Upper lobe of right lung (tissue), 1 donor: ENCODE measurements around the gene ZNF26. TPM values are rescaled to one million over a fixed set of nuclear protein-coding genes. Genes with fewer than 3 reads are reported as not detected.
"Not testable (repeated sequence)": the region's sequence is repeated elsewhere in the genome, so short reads cannot be mapped to it uniquely, and the experiment has no call there.

ENCODE experiments used
- ATAC-seq: fragments of 200-7000 bp; cut with Tn5 transposase; one replicate; pipeline ENCODE4 v1.9.1; 2020; ENCODE audit warnings: mild to moderate bottlenecking, moderate library complexity
- DNase-seq: peaks from one replicate; pipeline ENCODE4 v3.0.0-alpha.2; 2020
- H3K27ac ChIP-seq: fragments of 200-600 bp; one replicate; pipeline ENCODE4 v1.8.0; 2022
- H3K27me3 ChIP-seq: fragments of 200-600 bp; one replicate; pipeline ENCODE4 v1.8.0; 2022; ENCODE audit warnings: mild to moderate bottlenecking
- H3K36me3 ChIP-seq: fragments of 200-600 bp; one replicate; pipeline ENCODE4 v1.8.0; 2022
- H3K4me1 ChIP-seq: fragments of 200-600 bp; one replicate; pipeline ENCODE4 v1.8.0; 2022
- H3K4me3 ChIP-seq: fragments of 200-600 bp; one replicate; pipeline ENCODE4 v1.8.0; 2022; ENCODE audit warnings: mild to moderate bottlenecking
- H3K9me3 ChIP-seq: fragments of 200-600 bp; one replicate; pipeline ENCODE4 v1.8.0; 2022
- CTCF ChIP-seq: fragments of 200-600 bp; IDR thresholded peaks from one replicate; pipeline ENCODE4 v1.8.0; 2022; ENCODE audit warnings: antibody characterized with exemption
- intact Hi-C: fragments of 100-400 bp; cut with DNase I; formaldehyde crosslinking; loops from one replicate; pipeline ENCODE4 v1.11.0; 2022
- total RNA-seq: library from RNA; stranded (reverse); fragmentation: NEBNext Ultra II Directional; extraction: Animal tissue kit (Norgen Biotek cat#: 25700); gene quantifications from one replicate; pipeline ENCODE4 v1.2.1, GENCODE V29; 2021
- donor health status: DM: no; HTN: yes; CAD: no; lungs with severe emphysema.

Gene ZNF26
- total RNA-seq, 1 donor from 2014 or later = 11.4 TPM

- no peak overlapping the region for H3K27ac ChIP-seq
- intact Hi-C loops = no loop called here
- ATAC-seq (no peak), DNase-seq (no peak)
- H3K4me1 ChIP-seq = no peaks in the 10 kb centered on the region
- TF ChIP-seq CTCF = no peak
- no peaks in the 10 kb centered on the region for H3K27me3 ChIP-seq
- H3K36me3 ChIP-seq = no peaks in the 10 kb centered on the region
- H3K4me3 ChIP-seq = no peak overlapping the region
- H3K9me3 ChIP-seq = no peaks in the 10 kb centered on the region
These were observed 20.4 kb upstream of the ZNF26 start for GRCh38 chr12:132965796-132966195.

- Histone ChIP-seq H3K4me3 (no peak overlapping the region), H3K27me3 (no peaks in the 10 kb centered on the region), H3K9me3 (no peaks in the 10 kb centered on the region), H3K36me3 (no peaks in the 10 kb centered on the region), H3K27ac (no peak overlapping the region), H3K4me1 (no peaks in the 10 kb centered on the region)
- no peak for ATAC-seq
- intact Hi-C loops = no loop called here
- no peak for TF ChIP-seq CTCF
- DNase-seq = no peak
These were observed 19.3 kb upstream of the ZNF26 start for GRCh38 chr12:132966676-132967415.

GRCh38 chr12:132967736-132968135 is 18.4 kb upstream of the ZNF26 start:
- Histone ChIP-seq H3K4me3 (no peak overlapping the region), H3K27ac (no peak overlapping the region), H3K4me1 (no peaks in the 10 kb centered on the region), H3K27me3 (no peaks in the 10 kb centered on the region), H3K9me3 (no peaks in the 10 kb centered on the region), H3K36me3 (no peaks in the 10 kb centered on the region)
- TF ChIP-seq CTCF = no peak
- ATAC-seq = no peak
- intact Hi-C loops = no loop called here
- no peak for DNase-seq

- DNase-seq (no peak), ATAC-seq (no peak)
- Histone ChIP-seq H3K36me3 (no peaks in the 10 kb centered on the region), H3K4me3 (no peak overlapping the region), H3K9me3 (no peaks in the 10 kb centered on the region), H3K27me3 (no peaks in the 10 kb centered on the region), H3K27ac (no peak overlapping the region), H3K4me1 (no peaks in the 10 kb centered on the region)
- TF ChIP-seq CTCF = no peak
- intact Hi-C loops = no loop called here
These were observed 13.8 kb upstream of the ZNF26 start for GRCh38 chr12:132972374-132972773.

- H3K27me3 ChIP-seq, ATAC-seq, H3K36me3 ChIP-seq, intact Hi-C loops, H3K27ac ChIP-seq, H3K4me1 ChIP-seq, H3K9me3 ChIP-seq, H3K4me3 ChIP-seq: not testable (repeated sequence)
- peak; percentile 40 for TF ChIP-seq CTCF
- DNase-seq = peak; percentile 72
These were observed 9.3 kb upstream of the ZNF26 start for GRCh38 chr12:132976870-132977269.

GRCh38 chr12:132986885-132987225 is 688 bp downstream of the ZNF26 start:
- Histone ChIP-seq H3K27ac (peak overlapping the region; percentile 87), H3K4me1 (peaks cover 19% of the 10 kb centered on the region), H3K27me3 (no peaks in the 10 kb centered on the region), H3K36me3 (no peaks in the 10 kb centered on the region), H3K4me3 (peak overlapping the region; percentile 98), H3K9me3 (peaks cover 18% of the 10 kb centered on the region)
- no peak for ATAC-seq
- no peak for TF ChIP-seq CTCF
- intact Hi-C loops = no loop called here
- no peak for DNase-seq
